Activated naive CD8-positive, alpha-beta T cell treated with anti-CD3 and anti-CD28 coated beads, Interleukin-2, amount 50 U/mL, for 24 hours (primary cell): Measurements from ENCODE around the gene CAPN11.
A peak's percentile ranks its signal among the peaks of the same experiment; 100 is the strongest.
"Not testable (repeated sequence)": the region's sequence is repeated elsewhere in the genome, so short reads cannot be mapped to it uniquely, and the experiment has no call there.

Experiments
- ATAC-seq: fragments of 150-1000 bp; cut with Tn5 transposase; one replicate; pipeline ENCODE4 v1.10.0; 2021
- DNase-seq: peaks from one replicate; pipeline ENCODE4 v3.0.0; 2021
- H3K27ac Mint-ChIP-seq: one replicate; pipeline ENCODE4 v1.8.0; 2021; ENCODE audit warnings: mild to moderate bottlenecking, mixed read lengths
- H3K27me3 Mint-ChIP-seq: one replicate; pipeline ENCODE4 v1.8.0; 2021; ENCODE audit warnings: mixed read lengths
- H3K36me3 Mint-ChIP-seq: one replicate; pipeline ENCODE4 v1.8.0; 2021; ENCODE audit warnings: low read depth, mixed read lengths
- H3K4me1 Mint-ChIP-seq: one replicate; pipeline ENCODE4 v1.8.0; 2021; ENCODE audit warnings: mixed read lengths
- H3K4me3 Mint-ChIP-seq: one replicate; pipeline ENCODE4 v1.8.0; 2021; ENCODE audit warnings: mild to moderate bottlenecking, moderate library complexity, mixed read lengths
- H3K9me3 Mint-ChIP-seq: one replicate; pipeline ENCODE4 v1.8.0; 2021; ENCODE audit warnings: mixed read lengths

The CAPN11 gene

GRCh38 chr6:44142835-44143234 lies 15.8 kb upstream of the CAPN11 start:
- ATAC-seq = no peak
- H3K9me3 Mint-ChIP-seq = no peaks in the 10 kb centered on the region
- no peak overlapping the region for H3K27ac Mint-ChIP-seq
- no peaks in the 10 kb centered on the region for H3K27me3 Mint-ChIP-seq
- no peaks in the 10 kb centered on the region for H3K4me1 Mint-ChIP-seq
- peaks cover 13% of the 10 kb centered on the region for H3K36me3 Mint-ChIP-seq
- no peak for DNase-seq
- H3K4me3 Mint-ChIP-seq = no peak overlapping the region

GRCh38 chr6:44143731-44144130 lies 14.9 kb upstream of the CAPN11 start:
- H3K9me3 Mint-ChIP-seq = no peaks in the 10 kb centered on the region
- ATAC-seq (no peak), DNase-seq (no peak)
- H3K4me1 Mint-ChIP-seq = no peaks in the 10 kb centered on the region
- H3K27me3 Mint-ChIP-seq = no peaks in the 10 kb centered on the region
- H3K36me3 Mint-ChIP-seq = peaks cover 14% of the 10 kb centered on the region
- H3K27ac Mint-ChIP-seq = no peak overlapping the region
- H3K4me3 Mint-ChIP-seq = no peak overlapping the region

- not testable (repeated sequence) for ATAC-seq, H3K27me3 Mint-ChIP-seq, H3K27ac Mint-ChIP-seq, H3K9me3 Mint-ChIP-seq, DNase-seq, H3K4me1 Mint-ChIP-seq, H3K4me3 Mint-ChIP-seq
- H3K36me3 Mint-ChIP-seq = peaks cover 16% of the 10 kb centered on the region
These were observed 14.1 kb upstream of the CAPN11 start for GRCh38 chr6:44144536-44144935.

GRCh38 chr6:44145839-44146238 lies 12.8 kb upstream of the CAPN11 start:
- Mint-ChIP-seq H3K4me1 (peaks cover 4% of the 10 kb centered on the region), H3K36me3 (peaks cover 16% of the 10 kb centered on the region), H3K27ac (no peak overlapping the region), H3K4me3 (no peak overlapping the region), H3K9me3 (no peaks in the 10 kb centered on the region), H3K27me3 (no peaks in the 10 kb centered on the region)
- ATAC-seq (no peak), DNase-seq (no peak)

GRCh38 chr6:44146685-44147084 lies 11.9 kb upstream of the CAPN11 start:
- Mint-ChIP-seq H3K9me3 (no peaks in the 10 kb centered on the region), H3K4me3 (no peak overlapping the region), H3K27me3 (no peaks in the 10 kb centered on the region), H3K27ac (no peak overlapping the region), H3K36me3 (peaks cover 16% of the 10 kb centered on the region), H3K4me1 (peaks cover 11% of the 10 kb centered on the region)
- DNase-seq = no peak
- ATAC-seq = no peak

GRCh38 chr6:44147256-44147655 lies 11.4 kb upstream of the CAPN11 start:
- Mint-ChIP-seq H3K4me3 (no peak overlapping the region), H3K4me1 (peaks cover 11% of the 10 kb centered on the region), H3K36me3 (peaks cover 16% of the 10 kb centered on the region), H3K27ac (no peak overlapping the region), H3K9me3 (no peaks in the 10 kb centered on the region), H3K27me3 (no peaks in the 10 kb centered on the region)
- DNase-seq = no peak
- no peak for ATAC-seq

- no peak overlapping the region for H3K27ac Mint-ChIP-seq
- no peak for DNase-seq
These were observed 10.3 kb upstream of the CAPN11 start for GRCh38 chr6:44148306-44148705.

GRCh38 chr6:44149369-44150012 lies 9.1 kb upstream of the CAPN11 start:
- Mint-ChIP-seq H3K4me1 (peaks cover 11% of the 10 kb centered on the region), H3K27me3 (no peaks in the 10 kb centered on the region), H3K27ac (no peak overlapping the region), H3K36me3 (peaks cover 18% of the 10 kb centered on the region), H3K4me3 (no peak overlapping the region), H3K9me3 (no peaks in the 10 kb centered on the region)
- no peak for DNase-seq
- ATAC-seq = no peak

More at GRCh38 chr6:44148306-44148705, 10.3 kb upstream of the CAPN11 start:
- no peaks in the 10 kb centered on the region for H3K27me3 Mint-ChIP-seq
- peaks cover 11% of the 10 kb centered on the region for H3K4me1 Mint-ChIP-seq
- H3K36me3 Mint-ChIP-seq = peaks cover 18% of the 10 kb centered on the region
- H3K4me3 Mint-ChIP-seq = no peak overlapping the region
- H3K9me3 Mint-ChIP-seq = no peaks in the 10 kb centered on the region
- ATAC-seq = no peak

GRCh38 chr6:44150317-44150917 lies 8.2 kb upstream of the CAPN11 start:
- Mint-ChIP-seq H3K27me3 (no peaks in the 10 kb centered on the region), H3K4me1 (peaks cover 11% of the 10 kb centered on the region), H3K4me3 (no peak overlapping the region), H3K9me3 (no peaks in the 10 kb centered on the region), H3K36me3 (peaks cover 18% of the 10 kb centered on the region), H3K27ac (no peak overlapping the region)
- no peak for ATAC-seq
- no peak for DNase-seq

GRCh38 chr6:44151348-44152108 lies 7.1 kb upstream of the CAPN11 start:
- H3K36me3 Mint-ChIP-seq = peaks cover 10% of the 10 kb centered on the region
- H3K4me1 Mint-ChIP-seq = peaks cover 11% of the 10 kb centered on the region
- no peaks in the 10 kb centered on the region for H3K27me3 Mint-ChIP-seq
- H3K27ac Mint-ChIP-seq = no peak overlapping the region
- DNase-seq (peak; percentile 88), ATAC-seq (peak; percentile 83)
- H3K9me3 Mint-ChIP-seq = no peaks in the 10 kb centered on the region
- no peak overlapping the region for H3K4me3 Mint-ChIP-seq

- H3K4me3 Mint-ChIP-seq = no peak overlapping the region
- no peak overlapping the region for H3K27ac Mint-ChIP-seq
- no peaks in the 10 kb centered on the region for H3K27me3 Mint-ChIP-seq
- peaks cover 11% of the 10 kb centered on the region for H3K4me1 Mint-ChIP-seq
- ATAC-seq (no peak), DNase-seq (no peak)
- H3K36me3 Mint-ChIP-seq = peaks cover 6% of the 10 kb centered on the region
- no peaks in the 10 kb centered on the region for H3K9me3 Mint-ChIP-seq
These were observed 6.5 kb upstream of the CAPN11 start for GRCh38 chr6:44152109-44152461.

GRCh38 chr6:44152533-44152932 lies 6.1 kb upstream of the CAPN11 start:
- no peaks in the 10 kb centered on the region for H3K27me3 Mint-ChIP-seq
- H3K9me3 Mint-ChIP-seq = no peaks in the 10 kb centered on the region
- no peak overlapping the region for H3K4me3 Mint-ChIP-seq

GRCh38 chr6:44154067-44154466 lies 4.6 kb upstream of the CAPN11 start:
- no peak overlapping the region for H3K4me3 Mint-ChIP-seq
- no peak for DNase-seq
- H3K4me1 Mint-ChIP-seq = peaks cover 14% of the 10 kb centered on the region
- no peak for ATAC-seq
- no peaks in the 10 kb centered on the region for H3K9me3 Mint-ChIP-seq
- peaks cover 1% of the 10 kb centered on the region for H3K27me3 Mint-ChIP-seq
- no peak overlapping the region for H3K27ac Mint-ChIP-seq
- H3K36me3 Mint-ChIP-seq = peaks cover 3% of the 10 kb centered on the region

More at GRCh38 chr6:44152533-44152932, 6.1 kb upstream of the CAPN11 start:
- Mint-ChIP-seq H3K36me3 (peaks cover 6% of the 10 kb centered on the region), H3K27ac (no peak overlapping the region), H3K4me1 (peaks cover 11% of the 10 kb centered on the region)
- no peak for ATAC-seq
- DNase-seq = no peak

- ATAC-seq (no peak), DNase-seq (no peak)
- H3K36me3 Mint-ChIP-seq = peaks cover 3% of the 10 kb centered on the region
- H3K27me3 Mint-ChIP-seq = peaks cover 3% of the 10 kb centered on the region
- H3K4me3 Mint-ChIP-seq = no peak overlapping the region
- peaks cover 14% of the 10 kb centered on the region for H3K4me1 Mint-ChIP-seq
- no peaks in the 10 kb centered on the region for H3K9me3 Mint-ChIP-seq
- H3K27ac Mint-ChIP-seq = no peak overlapping the region
These were observed 2.0 kb upstream of the CAPN11 start for GRCh38 chr6:44156494-44157151.

- Mint-ChIP-seq H3K27me3 (peaks cover 3% of the 10 kb centered on the region), H3K4me3 (no peak overlapping the region), H3K36me3 (peaks cover 3% of the 10 kb centered on the region), H3K4me1 (peaks cover 19% of the 10 kb centered on the region), H3K9me3 (no peaks in the 10 kb centered on the region), H3K27ac (no peak overlapping the region)
- DNase-seq (no peak), ATAC-seq (no peak)
These were observed 1.5 kb upstream of the CAPN11 start for GRCh38 chr6:44157152-44157521.
